Measurements from ENCODE around the gene LACC1.

LACC1 gene

GRCh38 chr13:43924549-43925245, 45.0 kb downstream of the LACC1 start:
- no peak for ATAC-seq
- TF ChIP-seq ARNTL (CRISPR knock-in tag; IDR thresholded peaks at IDR 0.05; ENCODE audit: borderline replicate concordance, low read depth) (no peak), BACH2 (CRISPR knock-in tag; IDR thresholded peaks at IDR 0.05; ENCODE audit: borderline replicate concordance) (no peak), ZFP3 (CRISPR knock-in tag; IDR thresholded peaks at IDR 0.05) (no peak), PATZ1 (CRISPR knock-in tag; IDR thresholded peaks at IDR 0.05; ENCODE audit: borderline replicate concordance) (no peak), SNAI2 (CRISPR knock-in tag; IDR thresholded peaks at IDR 0.05) (no peak), CSDC2 (CRISPR knock-in tag; IDR thresholded peaks at IDR 0.05) (no peak), ZNF70 (CRISPR knock-in tag; IDR thresholded peaks at IDR 0.05) (no peak)

- ATAC-seq: no peak
- no peak for TF ChIP-seq ZNF8 (CRISPR knock-in tag; IDR thresholded peaks at IDR 0.05)
- no peak for TF ChIP-seq TCF4 (CRISPR knock-in tag; IDR thresholded peaks at IDR 0.05; ENCODE audit: borderline replicate concordance)
- no peak for TF ChIP-seq ZNF565 (CRISPR knock-in tag; conservative IDR thresholded peaks at IDR 0.05; ENCODE audit: low read depth)
- no peak for TF ChIP-seq ZFP30 (CRISPR knock-in tag; IDR thresholded peaks at IDR 0.05)
- no peak for TF ChIP-seq OSR1 (CRISPR knock-in tag; IDR thresholded peaks at IDR 0.05)
- no peak for TF ChIP-seq RARB (CRISPR knock-in tag; IDR thresholded peaks at IDR 0.05)
- no peak for TF ChIP-seq PPARA (CRISPR knock-in tag; IDR thresholded peaks at IDR 0.05; ENCODE audit: borderline replicate concordance)
- no peak for TF ChIP-seq SNAI2 (CRISPR knock-in tag; IDR thresholded peaks at IDR 0.05)
- TF ChIP-seq ISL1 (CRISPR knock-in tag; IDR thresholded peaks at IDR 0.05): no peak
- TF ChIP-seq ARNTL (CRISPR knock-in tag; IDR thresholded peaks at IDR 0.05; ENCODE audit: borderline replicate concordance, low read depth): no peak
- TF ChIP-seq TOX (CRISPR knock-in tag; IDR thresholded peaks at IDR 0.05; ENCODE audit: borderline replicate concordance): no peak
- no peak for TF ChIP-seq CSRNP3 (CRISPR knock-in tag; IDR thresholded peaks at IDR 0.05)
- no peak for TF ChIP-seq CREB5 (CRISPR knock-in tag; IDR thresholded peaks at IDR 0.05; ENCODE audit: low read depth)
- TF ChIP-seq POU6F1 (CRISPR knock-in tag; IDR thresholded peaks at IDR 0.05; ENCODE audit: borderline replicate concordance, low read depth): no peak
- TF ChIP-seq CSDC2 (CRISPR knock-in tag; IDR thresholded peaks at IDR 0.05): no peak
- TF ChIP-seq PATZ1 (CRISPR knock-in tag; IDR thresholded peaks at IDR 0.05; ENCODE audit: borderline replicate concordance): no peak
- TF ChIP-seq ZC3H10 (CRISPR knock-in tag; IDR thresholded peaks at IDR 0.05): no peak
- no peak for TF ChIP-seq ZNF70 (CRISPR knock-in tag; IDR thresholded peaks at IDR 0.05)
- TF ChIP-seq BACH2 (CRISPR knock-in tag; IDR thresholded peaks at IDR 0.05; ENCODE audit: borderline replicate concordance): no peak
Observed at GRCh38 chr13:43929947-43930346, 50.2 kb downstream of the LACC1 start.

- ATAC-seq: no peak
- TF ChIP-seq ZNF70 (CRISPR knock-in tag; IDR thresholded peaks at IDR 0.05) (no peak), ESRRG (CRISPR knock-in tag; IDR thresholded peaks at IDR 0.05) (no peak), BACH2 (CRISPR knock-in tag; IDR thresholded peaks at IDR 0.05; ENCODE audit: borderline replicate concordance) (no peak), CSRNP3 (CRISPR knock-in tag; IDR thresholded peaks at IDR 0.05) (no peak), ZFP30 (CRISPR knock-in tag; IDR thresholded peaks at IDR 0.05) (no peak), RARB (CRISPR knock-in tag; IDR thresholded peaks at IDR 0.05) (no peak), TSHZ2 (CRISPR knock-in tag; IDR thresholded peaks at IDR 0.05) (no peak), GLIS3 (CRISPR knock-in tag; IDR thresholded peaks at IDR 0.05) (no peak), ZNF565 (CRISPR knock-in tag; conservative IDR thresholded peaks at IDR 0.05; ENCODE audit: low read depth) (no peak), TCF4 (CRISPR knock-in tag; IDR thresholded peaks at IDR 0.05; ENCODE audit: borderline replicate concordance) (no peak), CSDC2 (CRISPR knock-in tag; IDR thresholded peaks at IDR 0.05) (no peak)
Observed at GRCh38 chr13:43933378-43933777, 53.7 kb downstream of the LACC1 start.
